HepG2 (cell line): ENCODE measurements around the gene CD80. TPM values are rescaled to one million over a fixed set of nuclear protein-coding genes. Genes with fewer than 3 reads are reported as not detected.

Experiments
- ATAC-seq: fragments of 200-7000 bp; cut with Tn5 transposase; 3 replicates; pipeline ENCODE4 v1.9.1; 2020; ENCODE audit warnings: mild to moderate bottlenecking, moderate library complexity
- BruUV-seq: library from RNA; stranded (reverse); fragments of 400-500 nt; replicated peaks from 2 replicates; lab custom pipeline; 2021; lab: Mats Ljungman, UMichigan
- CTCF ChIA-PET: fragments of 300-600 bp; formaldehyde crosslinking; extraction: SDS; loops from one replicate; lab custom pipeline; 2021; ENCODE audit warnings: low total read pairs, inconsistent platforms, low intra/inter-chr PET ratio; lab: Yijun Ruan, JAX
- POLR2A ChIA-PET: fragments of 350-600 bp; sonication (Branson Sonifier 250); formaldehyde crosslinking; loops from one replicate; lab custom pipeline; 2020; ENCODE audit warnings: antibody characterized with exemption, inconsistent platforms; lab: Yijun Ruan, JAX
- DNase-seq: peaks from one replicate; pipeline ENCODE4 v3.0.0-alpha.2; 2015; ENCODE audit warnings: low spot score
- FAIRE-seq: peaks from 3 replicates; lab custom pipeline; 2011; peaks lifted over from hg19 to GRCh38; lab: Jason Lieb, UNC
- H2AFZ ChIP-seq: one replicate; pipeline ENCODE4 v1.6.1; 2011; ENCODE audit warnings: low read length, inconsistent platforms
- H3K27ac ChIP-seq: fragments of 300-600 bp; 3 replicates; pipeline ENCODE4 v1.8.0; 2011; ENCODE audit warnings: mixed run types, mild to moderate bottlenecking, mixed read lengths, low read length, inconsistent platforms; ENCODE audit not compliant: insufficient read depth; ENCODE audit errors: extremely low read length
- H3K27me3 ChIP-seq, 2 experiments: fragments of 200-600 bp in 1 of 2; 2 replicates in 1 of 2; 3 replicates in 1 of 2; pipeline versions ENCODE4 v1.6.0 to v1.8.0; 2011; ENCODE audit warnings: low read length in 2 of 2, mild to moderate bottlenecking in 2 of 2, moderate library complexity in 2 of 2, inconsistent platforms in 1 of 2; ENCODE audit not compliant: insufficient read depth in 2 of 2, control insufficient read depth in 1 of 2
- H3K36me3 ChIP-seq, 2 experiments: fragments of 200-600 bp in 1 of 2; replicated peaks in 1 of 2; 2 replicates in 1 of 2; 3 replicates in 1 of 2; pipeline versions ENCODE4 v1.5.1 to v1.8.0; 2011; ENCODE audit warnings: low read length in 2 of 2, inconsistent platforms in 1 of 2; ENCODE audit not compliant: insufficient read depth in 2 of 2, control insufficient read depth in 1 of 2
- H3K4me1 ChIP-seq: 2 replicates; pipeline ENCODE4 v1.5.1; 2012; ENCODE audit warnings: low read length, inconsistent platforms; ENCODE audit not compliant: insufficient read depth
- H3K4me2 ChIP-seq: 2 replicates; pipeline ENCODE4 v1.6.0; 2011; ENCODE audit warnings: low read depth, low read length, inconsistent platforms
- H3K4me3 ChIP-seq, 3 experiments: fragments of 200-600 bp in 1 of 3; sonication (generic), shearing (Covaris generic) in 1 of 3; replicated peaks in 1 of 3; 2 replicates each; pipeline ENCODE4 v1.5.1; 2011 to 2016; ENCODE audit warnings: low read length in 3 of 3, inconsistent platforms in 2 of 3, low read depth in 2 of 3, mild to moderate bottlenecking in 2 of 3, control low read depth in 1 of 3, mixed read lengths in 1 of 3; ENCODE audit not compliant: insufficient read depth in 1 of 3
- H3K79me2 ChIP-seq: one replicate; pipeline ENCODE4 v1.6.1; 2011; ENCODE audit warnings: low read length, inconsistent platforms; ENCODE audit not compliant: insufficient read depth
- H3K9ac ChIP-seq: 2 replicates; pipeline ENCODE4 v1.6.0; 2011; ENCODE audit warnings: mild to moderate bottlenecking, low read depth, low read length, inconsistent platforms; ENCODE audit not compliant: insufficient read depth
- H3K9me3 ChIP-seq: 2 replicates; pipeline ENCODE4 v1.5.1; 2012; ENCODE audit warnings: mild to moderate bottlenecking, low read length
- H4K20me1 ChIP-seq: 2 replicates; pipeline ENCODE4 v1.6.0; 2011; ENCODE audit warnings: inconsistent platforms, mild to moderate bottlenecking, low read length, moderate library complexity; ENCODE audit not compliant: insufficient read depth
- CERS6 ChIP-seq: sonication (generic); formaldehyde crosslinking; IDR thresholded peaks from 2 replicates; pipeline ENCODE4 v1.5.0; 2020; ENCODE audit warnings: missing genetic modification reagents
- DZIP1 ChIP-seq: sonication (generic); formaldehyde crosslinking; IDR thresholded peaks from 2 replicates; pipeline ENCODE4 v1.5.0; 2020; ENCODE audit warnings: mild to moderate bottlenecking, missing genetic modification reagents
- FOXC1 ChIP-seq: sonication (generic); formaldehyde crosslinking; IDR thresholded peaks from 2 replicates; pipeline ENCODE4 v1.8.0; 2022; ENCODE audit warnings: mild to moderate bottlenecking, missing genetic modification reagents, borderline replicate concordance
- FOXP1 ChIP-seq, 2 experiments: fragments of 450-650 bp in 1 of 2; IDR thresholded peaks; 2 replicates each; pipeline ENCODE4 v1.6.1; 2017 to 2018; ENCODE audit warnings: antibody characterized with exemption in 1 of 2
- MNT ChIP-seq: fragments of 450-650 bp; IDR thresholded peaks from 2 replicates; pipeline ENCODE4 v1.6.1; 2016
- MTF2 ChIP-seq: sonication (generic); formaldehyde crosslinking; IDR thresholded peaks from 2 replicates; pipeline ENCODE4 v1.5.0; 2020; ENCODE audit warnings: missing genetic modification reagents, borderline replicate concordance
- SP4 ChIP-seq: sonication (generic); formaldehyde crosslinking; IDR thresholded peaks from 2 replicates; pipeline ENCODE4 v1.8.1; 2023; ENCODE audit warnings: mild to moderate bottlenecking, missing genetic modification reagents
- ZNF407 ChIP-seq: sonication (generic); formaldehyde crosslinking; IDR thresholded peaks from one replicate; pipeline ENCODE4 v1.5.1; 2020; ENCODE audit warnings: mild to moderate bottlenecking, missing genetic modification reagents; ENCODE audit errors: not compliant biosample characterization
- ZNF460 ChIP-seq: sonication (generic); formaldehyde crosslinking; IDR thresholded peaks from 2 replicates; pipeline ENCODE4 v1.5.1; 2020; ENCODE audit warnings: missing genetic modification reagents, mild to moderate bottlenecking, borderline replicate concordance
- WGBS: methylation state at CpG from one replicate; pipeline ENCODE4 v1.1.6; 2017; ENCODE audit warnings: low lambda C conversion rate; 5-methylcytosine and 5-hydroxymethylcytosine counted together
- in situ Hi-C: cut with HindIII; loops from 2 replicates; pipeline ENCODE4 v1.10.0; 2017; ENCODE audit warnings: low pct_unique_long_range_greater_than_20kb; ENCODE audit not compliant: extremely low pct_ligation_motif_present
- intact Hi-C: fragments of 100-400 bp; cut with micrococcal nuclease; formaldehyde crosslinking; loops from one replicate; pipeline ENCODE4 v1.10.0; 2022; ENCODE audit not compliant: unreplicated experiment
- polyA plus RNA-seq, 8 experiments: library from polyadenylated mRNA; depleted of rRNA in 3 of 8; stranded (reverse) in 7 of 8; unstranded in 1 of 8; fragments of >200 nt; fragmentation: Illumina TruSeq in 4 of 8; extraction: Trizol in 4 of 8; gene quantifications; 2 replicates each; pipeline versions ENCODE4 v1.2.1 to v1.2.3, GENCODE V29; 2011 to 2016; ENCODE audit warnings: low read depth in 4 of 8, missing spikeins in 1 of 8, mixed read lengths in 1 of 8; ENCODE audit not compliant: insufficient read depth in 1 of 8
- total RNA-seq, 5 experiments: library from RNA; depleted of rRNA; stranded (reverse); fragments of >200 nt; fragmentation: Illumina TruSeq; extraction: Trizol; gene quantifications; 2 replicates each; pipeline ENCODE4 v1.2.3, GENCODE V29; 2016; ENCODE audit warnings: low read depth in 1 of 5

CD80 gene
- total and polyA plus RNA-seq, 2 of the 13 experiments (the other 11 are each of a cell fraction or from before 2014, with no cell fraction given): not detected

- TF ChIP-seq DZIP1 (CRISPR knock-in tag) (no peak), FOXP1 (IDR thresholded peaks at IDR 0.05) (no peak), FOXP1 (CRISPR knock-in tag; IDR thresholded peaks at IDR 0.05) (no peak)
Observed at GRCh38 chr3:119592861-119593260, 33.4 kb upstream of the CD80 start (continued).

GRCh38 chr3:119590706-119591105 lies 31.3 kb upstream of the CD80 start:
- Histone ChIP-seq H3K36me3 (no peaks in the 10 kb centered on the region), H3K9me3 (peaks cover 9% of the 10 kb centered on the region), H3K4me3 (no peak overlapping the region), H3K27ac (no peak overlapping the region), H3K27me3 (peaks cover 0 to 1% of the 10 kb centered on the region in 2 experiments; a peak in 3 of 5 replicates), H4K20me1 (no peaks in the 10 kb centered on the region), H3K9ac (no peak overlapping the region), H3K4me1 (peaks cover under 1% of the 10 kb centered on the region; the same call in 1 of the 2 replicates), H3K4me2 (no peak overlapping the region), H2AFZ (no peak overlapping the region), H3K79me2 (no peaks in the 10 kb centered on the region)
- CTCF ChIA-PET: no interaction called here
- TF ChIP-seq MNT: no peak
- no peak for TF ChIP-seq ZNF407 (CRISPR knock-in tag)
- TF ChIP-seq CERS6 (CRISPR knock-in tag): no peak
- TF ChIP-seq ZNF460: no peak
- no peak for TF ChIP-seq SP4
- no peak for TF ChIP-seq MTF2 (CRISPR knock-in tag)
- TF ChIP-seq FOXC1: no peak
- POLR2A ChIA-PET: no interaction called here
- DNase-seq (no peak), ATAC-seq (no peak), FAIRE-seq (no peak)
- no TSS peak for BruUV-seq
- WGBS: 0% methylated on average over 1 of the region's 1 CpG
- intact Hi-C loops: no loop called here
- in situ Hi-C loops: no loop called here
